Transverse colon (tissue), 4 donors: ENCODE results near the gene EXT2.

Source experiments
- EP300 ChIP-seq: sonication (generic); formaldehyde crosslinking; IDR thresholded peaks from one replicate; pipeline ENCODE4 v1.6.1; 2017; ENCODE audit warnings: antibody characterized with exemption, low read depth
- POLR2A ChIP-seq: fragments of 450-650 bp; IDR thresholded peaks from one replicate; pipeline ENCODE4 v1.6.1; 2016; ENCODE audit warnings: antibody characterized with exemption, mild to moderate bottlenecking, moderate library complexity
- POLR2AphosphoS5 ChIP-seq, 3 donors: sonication (generic); formaldehyde crosslinking; IDR thresholded peaks; one replicate each; pipeline ENCODE4 v1.6.1; 2016; ENCODE audit warnings: antibody characterized with exemption in 3 of 3
- TF ChIP-seq, protein P1 (sequence below), 5 experiments: fragments of 200-600 bp in 3 of 5; fragments of 450-650 bp in 2 of 5; sonication (generic) in 3 of 5; IDR thresholded peaks; 1 replicate in 2 of 5; 2 replicates in 3 of 5; pipeline ENCODE4 v1.5.1; 2016 to 2017; ENCODE audit warnings: antibody characterized with exemption in 5 of 5, inconsistent platforms in 3 of 5, mild to moderate bottlenecking in 2 of 5, moderate library complexity in 1 of 5

DNA sequence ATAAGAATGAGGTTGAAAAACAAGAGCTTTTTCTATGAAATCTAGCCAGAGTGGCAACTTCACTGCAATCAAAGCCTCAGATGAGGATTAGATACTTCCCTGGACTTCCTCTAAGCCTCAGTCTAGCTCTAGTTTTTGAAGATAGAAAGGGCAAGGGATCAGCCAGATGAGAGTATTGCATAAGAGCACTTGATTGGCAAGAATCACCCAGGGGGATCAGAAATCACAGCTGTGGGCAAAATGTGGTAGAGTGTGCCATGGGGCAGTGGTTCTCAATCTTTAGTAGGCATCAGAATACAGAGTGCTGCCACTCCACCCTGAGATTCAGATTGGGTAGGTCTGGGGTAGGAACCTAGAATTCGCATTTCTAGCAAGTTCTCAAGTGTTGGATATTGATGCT is 82.4 kb downstream of the EXT2 start:
- TF ChIP-seq EP300 = no peak
- TF ChIP-seq, protein P1, sequence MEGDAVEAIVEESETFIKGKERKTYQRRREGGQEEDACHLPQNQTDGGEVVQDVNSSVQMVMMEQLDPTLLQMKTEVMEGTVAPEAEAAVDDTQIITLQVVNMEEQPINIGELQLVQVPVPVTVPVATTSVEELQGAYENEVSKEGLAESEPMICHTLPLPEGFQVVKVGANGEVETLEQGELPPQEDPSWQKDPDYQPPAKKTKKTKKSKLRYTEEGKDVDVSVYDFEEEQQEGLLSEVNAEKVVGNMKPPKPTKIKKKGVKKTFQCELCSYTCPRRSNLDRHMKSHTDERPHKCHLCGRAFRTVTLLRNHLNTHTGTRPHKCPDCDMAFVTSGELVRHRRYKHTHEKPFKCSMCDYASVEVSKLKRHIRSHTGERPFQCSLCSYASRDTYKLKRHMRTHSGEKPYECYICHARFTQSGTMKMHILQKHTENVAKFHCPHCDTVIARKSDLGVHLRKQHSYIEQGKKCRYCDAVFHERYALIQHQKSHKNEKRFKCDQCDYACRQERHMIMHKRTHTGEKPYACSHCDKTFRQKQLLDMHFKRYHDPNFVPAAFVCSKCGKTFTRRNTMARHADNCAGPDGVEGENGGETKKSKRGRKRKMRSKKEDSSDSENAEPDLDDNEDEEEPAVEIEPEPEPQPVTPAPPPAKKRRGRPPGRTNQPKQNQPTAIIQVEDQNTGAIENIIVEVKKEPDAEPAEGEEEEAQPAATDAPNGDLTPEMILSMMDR (IDR thresholded peaks at IDR 0.05) = no peak
- TF ChIP-seq POLR2A = no peak
- TF ChIP-seq POLR2AphosphoS5 (IDR thresholded peaks at IDR 0.05) = no peak
